HG03520 (cell line): ENCODE data around the gene CALCOCO1.
"Not testable (repeated sequence)": the region's sequence is repeated elsewhere in the genome, so short reads cannot be mapped to it uniquely, and the experiment has no call there.

ENCODE experiments used
- ATAC-seq: cut with Tn5 transposase; IDR thresholded peaks from one replicate; pipeline ENCODE4 v1.9.1; 2021; ENCODE audit warnings: mild to moderate bottlenecking, moderate library complexity; ENCODE audit not compliant: unreplicated experiment

CALCOCO1 gene

GRCh38 chr12:53734425-53734824, 7.2 kb upstream of the CALCOCO1 start:
- no peak for ATAC-seq

- ATAC-seq: no peak
These were observed 6.6 kb upstream of the CALCOCO1 start for GRCh38 chr12:53733807-53734200.

GRCh38 chr12:53733051-53733806, 6.0 kb upstream of the CALCOCO1 start:
- ATAC-seq: no peak

GRCh38 chr12:53729644-53730043, 2.4 kb upstream of the CALCOCO1 start:
- ATAC-seq: no peak

GRCh38 chr12:53728206-53728605, 954 bp upstream of the CALCOCO1 start:
- no peak for ATAC-seq

- ATAC-seq: no peak
These were observed 324 bp downstream of the CALCOCO1 start for GRCh38 chr12:53726946-53727309.

- no peak for ATAC-seq
These were observed 911 bp downstream of the CALCOCO1 start for GRCh38 chr12:53726341-53726740.

GRCh38 chr12:53725824-53726223, 1.4 kb downstream of the CALCOCO1 start:
- no peak for ATAC-seq

GRCh38 chr12:53722450-53723041, 4.7 kb downstream of the CALCOCO1 start:
- ATAC-seq: no peak

GRCh38 chr12:53720946-53721345, 6.3 kb downstream of the CALCOCO1 start:
- ATAC-seq: no peak

GRCh38 chr12:53719649-53720048, 7.6 kb downstream of the CALCOCO1 start:
- ATAC-seq: no peak

GRCh38 chr12:53718567-53718966, 8.7 kb downstream of the CALCOCO1 start:
- ATAC-seq: not testable (repeated sequence)

GRCh38 chr12:53717319-53717718, 9.9 kb downstream of the CALCOCO1 start:
- ATAC-seq: no peak

- ATAC-seq: no peak
These were observed 13.2 kb downstream of the CALCOCO1 start for GRCh38 chr12:53714004-53714403.

- no peak for ATAC-seq
These were observed 13.7 kb downstream of the CALCOCO1 start for GRCh38 chr12:53713516-53713915.

GRCh38 chr12:53712059-53712643, 15.1 kb downstream of the CALCOCO1 start:
- ATAC-seq: no peak

- no peak for ATAC-seq
These were observed 17.2 kb downstream of the CALCOCO1 start for GRCh38 chr12:53710091-53710490.

- ATAC-seq: no peak
These were observed 17.6 kb downstream of the CALCOCO1 start for GRCh38 chr12:53709671-53710070.

- no peak for ATAC-seq
These were observed 21.2 kb downstream of the CALCOCO1 start for GRCh38 chr12:53706080-53706479.

- no peak for ATAC-seq
These were observed 23.5 kb downstream of the CALCOCO1 start for GRCh38 chr12:53703756-53704155.

GRCh38 chr12:53701518-53702264, 25.6 kb downstream of the CALCOCO1 start:
- ATAC-seq: no peak

GRCh38 chr12:53700567-53700966, 26.7 kb downstream of the CALCOCO1 start:
- no peak for ATAC-seq
